IMR-90 (cell line): ENCODE results near the gene MAGOH. TPM values are rescaled to one million over a fixed set of nuclear protein-coding genes. Genes with fewer than 3 reads are reported as not detected.

Experiments used
- ATAC-seq: fragments of 200-7000 bp; cut with Tn5 transposase; 2 replicates; pipeline ENCODE4 v1.9.1; 2020; ENCODE audit warnings: low read depth, mild to moderate bottlenecking, moderate library complexity
- BruUV-seq: library from RNA; stranded (reverse); fragments of 400-500 nt; replicated peaks from 2 replicates; lab custom pipeline; 2021; lab: Mats Ljungman, UMichigan
- CTCF ChIA-PET: fragments of 300-600 bp; formaldehyde crosslinking; extraction: SDS; loops from one replicate; lab custom pipeline; 2021; ENCODE audit warnings: antibody characterized with exemption; lab: Yijun Ruan, JAX
- POLR2A ChIA-PET: fragments of 300-600 bp; sonication (Branson Sonifier 250); formaldehyde crosslinking; loops from one replicate; lab custom pipeline; 2022; ENCODE audit warnings: antibody characterized with exemption; ENCODE audit not compliant: unreplicated experiment; lab: Charles Lee
- DNase-seq: peaks from one replicate; pipeline ENCODE4 v3.0.0; 2013
- H2AFZ ChIP-seq: replicated peaks from 2 replicates; pipeline ENCODE3; 2013; ENCODE audit warnings: low read length, mild to moderate bottlenecking; ENCODE audit not compliant: poor library complexity
- H2AK5ac ChIP-seq: 2 replicates; pipeline ENCODE4 v1.6.1; 2013; ENCODE audit warnings: low read depth, low read length, inconsistent platforms
- H2AK9ac ChIP-seq: replicated peaks from 2 replicates; pipeline ENCODE3; 2013; ENCODE audit warnings: mild to moderate bottlenecking, low read depth, low read length, moderate library complexity; ENCODE audit not compliant: poor library complexity
- H2BK120ac ChIP-seq: 2 replicates; pipeline ENCODE4 v1.6.1; 2013; ENCODE audit warnings: low read depth, low read length, inconsistent platforms
- H2BK15ac ChIP-seq: 3 replicates; pipeline ENCODE4 v1.6.1; 2013; ENCODE audit warnings: low read depth, low read length, inconsistent platforms
- H2BK20ac ChIP-seq: 2 replicates; pipeline ENCODE4 v1.6.1; 2013; ENCODE audit warnings: low read depth, mild to moderate bottlenecking, inconsistent platforms, low read length, moderate library complexity
- H2BK5ac ChIP-seq: 2 replicates; pipeline ENCODE4 v1.6.1; 2013; ENCODE audit warnings: mild to moderate bottlenecking, low read depth, low read length, inconsistent platforms; ENCODE audit not compliant: poor library complexity, severe bottlenecking
- H3K14ac ChIP-seq: replicated peaks from 2 replicates; pipeline ENCODE4 v1.6.1; 2013; ENCODE audit warnings: low read depth, low read length, inconsistent platforms
- H3K18ac ChIP-seq: 2 replicates; pipeline ENCODE4 v1.6.1; 2013; ENCODE audit warnings: low read depth, low read length, control low read depth
- H3K23ac ChIP-seq: 2 replicates; pipeline ENCODE4 v1.6.1; 2013; ENCODE audit warnings: low read depth, low read length, inconsistent platforms
- H3K27ac ChIP-seq: 2 replicates; pipeline ENCODE4 v1.5.1; 2013; ENCODE audit warnings: mild to moderate bottlenecking, control low read depth, low read length; ENCODE audit not compliant: insufficient read depth
- H3K27me3 ChIP-seq: 2 replicates; pipeline ENCODE4 v1.6.1; 2013; ENCODE audit warnings: low read length; ENCODE audit not compliant: control insufficient read depth, insufficient read depth
- H3K36me3 ChIP-seq: 2 replicates; pipeline ENCODE4 v1.6.1; 2013; ENCODE audit warnings: low read length, mixed read lengths; ENCODE audit not compliant: control insufficient read depth, insufficient read depth
- H3K4ac ChIP-seq: 2 replicates; pipeline ENCODE4 v1.6.1; 2013; ENCODE audit warnings: low read depth, low read length, inconsistent platforms
- H3K4me1 ChIP-seq: 2 replicates; pipeline ENCODE4 v1.6.1; 2013; ENCODE audit warnings: low read length, mixed read lengths; ENCODE audit not compliant: control insufficient read depth, insufficient read depth
- H3K4me2 ChIP-seq: 2 replicates; pipeline ENCODE4 v1.6.1; 2013; ENCODE audit warnings: low read depth, mild to moderate bottlenecking, control low read depth, low read length, moderate library complexity
- H3K4me3 ChIP-seq: 2 replicates; pipeline ENCODE4 v1.5.1; 2013; ENCODE audit warnings: low read depth, mild to moderate bottlenecking, control low read depth, low read length, moderate library complexity; ENCODE audit not compliant: insufficient read depth
- H3K56ac ChIP-seq: 2 replicates; pipeline ENCODE4 v1.6.1; 2013; ENCODE audit warnings: low read length, inconsistent platforms; ENCODE audit not compliant: insufficient read depth; ENCODE audit errors: extremely low read depth
- H3K79me1 ChIP-seq, 2 experiments: 2 replicates each; pipeline ENCODE4 v1.6.1; 2013; ENCODE audit warnings: low read length in 2 of 2, inconsistent platforms in 1 of 2, low read depth in 1 of 2
- H3K9ac ChIP-seq: 2 replicates; pipeline ENCODE4 v1.6.1; 2013; ENCODE audit warnings: low read depth, low read length, control low read depth
- H3K9me1 ChIP-seq: 2 replicates; pipeline ENCODE4 v1.6.1; 2013; ENCODE audit warnings: low read length, inconsistent platforms; ENCODE audit not compliant: insufficient read depth
- H3K9me3 ChIP-seq: 2 replicates; pipeline ENCODE4 v1.6.1; 2013; ENCODE audit warnings: low read length; ENCODE audit not compliant: control insufficient read depth, insufficient read depth
- H4K20me1 ChIP-seq: 2 replicates; pipeline ENCODE4 v1.6.1; 2013; ENCODE audit warnings: low read length, inconsistent platforms; ENCODE audit not compliant: insufficient read depth
- H4K5ac ChIP-seq: 2 replicates; pipeline ENCODE4 v1.6.1; 2013; ENCODE audit warnings: mild to moderate bottlenecking, low read depth, low read length, control low read depth
- H4K8ac ChIP-seq, 2 experiments: 2 replicates each; pipeline ENCODE4 v1.6.1; 2013; ENCODE audit warnings: low read depth in 2 of 2, low read length in 2 of 2, control low read depth in 1 of 2, inconsistent platforms in 1 of 2
- H4K91ac ChIP-seq: 2 replicates; pipeline ENCODE4 v1.6.1; 2013; ENCODE audit warnings: low read depth, low read length, inconsistent platforms; ENCODE audit not compliant: insufficient read depth
- BHLHE40 ChIP-seq: fragments of 150-350 bp; IDR thresholded peaks from 2 replicates; pipeline ENCODE4 v1.6.1; 2016; ENCODE audit warnings: mild to moderate bottlenecking, low read depth, low read length
- CEBPB ChIP-seq: IDR thresholded peaks from 2 replicates; pipeline ENCODE4 v1.6.1; 2012; ENCODE audit warnings: low read depth, low read length, improper control_type of control experiment
- CHD1 ChIP-seq: IDR thresholded peaks from 2 replicates; pipeline ENCODE4 v1.6.1; 2012; ENCODE audit warnings: low read depth, low read length, improper control_type of control experiment
- FOS ChIP-seq: fragments of 150-350 bp; IDR thresholded peaks from 2 replicates; pipeline ENCODE4 v1.6.1; 2016; ENCODE audit warnings: low read depth, low read length
- MXI1 ChIP-seq: IDR thresholded peaks from 2 replicates; pipeline ENCODE4 v1.6.1; 2012; ENCODE audit warnings: low read depth, mild to moderate bottlenecking, low read length, moderate library complexity, borderline replicate concordance
- NFE2L2 ChIP-seq: fragments of 150-350 bp; IDR thresholded peaks from 2 replicates; pipeline ENCODE4 v1.6.1; 2016; ENCODE audit warnings: low read depth, mild to moderate bottlenecking, low read length
- RAD21 ChIP-seq: IDR thresholded peaks from 2 replicates; pipeline ENCODE4 v1.6.1; 2012; ENCODE audit warnings: low read length, improper control_type of control experiment
- RCOR1 ChIP-seq: IDR thresholded peaks from 2 replicates; pipeline ENCODE4 v1.6.1; 2012; ENCODE audit warnings: mild to moderate bottlenecking, low read length, improper control_type of control experiment; ENCODE audit not compliant: insufficient replicate concordance
- RFX5 ChIP-seq: IDR thresholded peaks from 2 replicates; pipeline ENCODE4 v1.8.0; 2012; ENCODE audit warnings: low read depth, mild to moderate bottlenecking, low read length, moderate library complexity
- SMC3 ChIP-seq: fragments of 150-350 bp; IDR thresholded peaks from 2 replicates; pipeline ENCODE4 v1.6.1; 2016; ENCODE audit warnings: low read depth, mild to moderate bottlenecking, antibody characterized with exemption, low read length, moderate library complexity
- WGBS, 2 experiments: methylation state at CpG; one replicate each; pipeline versions ENCODE4 v1.1.5 to v1.1.7; 2013; ENCODE audit warnings: missing lambda C conversion rate in 2 of 2; ENCODE audit not compliant: insufficient read length in 1 of 2; ENCODE audit errors: extremely low coverage in 2 of 2; 5-methylcytosine and 5-hydroxymethylcytosine counted together
- dilution Hi-C: fragments of 300-500 bp; cut with HindIII; formaldehyde crosslinking; loops from one replicate; pipeline ENCODE4 v1.14.3; 2018; ENCODE audit warnings: low sequenced_read_pairs; ENCODE audit not compliant: unreplicated experiment
- in situ Hi-C: fragments of 300-500 bp; cut with MboI; formaldehyde crosslinking; loops from 3 replicates; pipeline ENCODE4 v1.14.3; 2019; ENCODE audit warnings: low sequenced_read_pairs, inconsistent platforms, mixed read lengths
- intact Hi-C: fragments of 100-400 bp; cut with micrococcal nuclease; formaldehyde crosslinking; loops from 2 replicates; pipeline ENCODE4 v1.10.0; 2022
- polyA plus RNA-seq, 3 experiments: library from polyadenylated mRNA; depleted of rRNA; stranded (reverse); fragments of >200 nt; gene quantifications; 2 replicates each; pipeline ENCODE4 v1.2.3, GENCODE V29; 2012; ENCODE audit warnings: low replicate concordance in 1 of 3
- total RNA-seq: library from RNA; depleted of rRNA; stranded (reverse); fragments of >200 nt; gene quantifications from 2 replicates; pipeline ENCODE4 v1.2.3, GENCODE V29; 2012
- TF ChIP-seq, protein P1 (sequence below): fragments of 150-350 bp; IDR thresholded peaks from 2 replicates; pipeline ENCODE4 v1.6.1; 2017; ENCODE audit warnings: mild to moderate bottlenecking, antibody characterized with exemption, low read length, low read depth

Gene MAGOH
- total and polyA plus RNA-seq, 2 of the 4 experiments (the other 2 are of a cell fraction) = 3.8 to 26.3 TPM

DNA sequence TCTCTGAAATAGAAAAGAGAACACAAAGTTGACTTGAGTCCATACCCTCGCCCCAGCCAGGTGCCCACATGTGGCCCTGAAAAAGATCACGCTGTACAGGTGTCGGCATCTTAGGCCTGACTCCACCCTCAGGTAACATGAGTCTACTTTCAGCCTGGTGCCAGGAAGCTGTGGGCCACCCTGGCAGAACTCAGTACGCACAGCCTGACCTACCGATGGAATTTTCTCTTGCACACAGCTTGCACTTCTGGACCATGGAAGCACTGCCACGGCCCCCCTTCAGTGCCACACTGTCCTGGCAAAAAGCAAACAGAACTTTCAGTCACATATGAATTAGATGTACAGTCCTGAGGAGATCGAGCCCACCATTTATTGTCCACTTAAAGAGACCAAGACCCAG is 20.1 kb downstream of the MAGOH start:
- Histone ChIP-seq H3K9ac (no peak overlapping the region), H3K27me3 (no peaks in the 10 kb centered on the region), H4K91ac (no peak overlapping the region), H4K8ac (no peak overlapping the region), H2BK5ac (no peak overlapping the region), H3K4me1 (peaks cover 8% of the 10 kb centered on the region), H3K9me3 (no peaks in the 10 kb centered on the region), H2BK15ac (no peak overlapping the region), H3K56ac (no peak overlapping the region), H3K36me3 (peaks cover 30% of the 10 kb centered on the region), H3K27ac (no peak overlapping the region), H3K4ac (no peak overlapping the region), H2BK20ac (no peak overlapping the region), H3K14ac (no peak overlapping the region), H3K4me3 (no peak overlapping the region), H2BK120ac (no peak overlapping the region), H2AFZ (no peak overlapping the region), H4K20me1 (no peaks in the 10 kb centered on the region), H3K18ac (no peak overlapping the region), H3K9me1 (peaks cover 21% of the 10 kb centered on the region), H3K23ac (no peak overlapping the region), H3K4me2 (no peak overlapping the region), H2AK9ac (no peak overlapping the region), H3K79me1 (peaks cover 19 to 38% of the 10 kb centered on the region in 2 experiments), H2AK5ac (no peak overlapping the region), H4K5ac (no peak overlapping the region)
- WGBS, 2 experiments = 100% methylated on average over 5 of the region's 7 CpGs; no CpG with 5 or more reads in 1 of the 2 experiments
- TF ChIP-seq NFE2L2 = no peak
- TF ChIP-seq SMC3 = no peak
- no peak for TF ChIP-seq MXI1
- no peak for TF ChIP-seq RCOR1
- no peak for TF ChIP-seq BHLHE40
- no peak for TF ChIP-seq CHD1
- no peak for TF ChIP-seq RAD21
- no peak for TF ChIP-seq RFX5
- TF ChIP-seq, protein P1, sequence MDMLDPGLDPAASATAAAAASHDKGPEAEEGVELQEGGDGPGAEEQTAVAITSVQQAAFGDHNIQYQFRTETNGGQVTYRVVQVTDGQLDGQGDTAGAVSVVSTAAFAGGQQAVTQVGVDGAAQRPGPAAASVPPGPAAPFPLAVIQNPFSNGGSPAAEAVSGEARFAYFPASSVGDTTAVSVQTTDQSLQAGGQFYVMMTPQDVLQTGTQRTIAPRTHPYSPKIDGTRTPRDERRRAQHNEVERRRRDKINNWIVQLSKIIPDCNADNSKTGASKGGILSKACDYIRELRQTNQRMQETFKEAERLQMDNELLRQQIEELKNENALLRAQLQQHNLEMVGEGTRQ = no peak
- TF ChIP-seq CEBPB = no peak
- TF ChIP-seq FOS = no peak
- in situ Hi-C loops (no loop called here), dilution Hi-C loops (no loop called here), intact Hi-C loops (no loop called here)
- POLR2A ChIA-PET = no interaction called here
- ATAC-seq (no peak), DNase-seq (no peak)
- CTCF ChIA-PET = no interaction called here
- BruUV-seq = no TSS peak
